ENCODE results near the gene PLEKHN1.

- TF ChIP-seq YY1 (IDR thresholded peaks at IDR 0.05; ENCODE audit: insufficient read depth, insufficient read length): no peak
- TF ChIP-seq SUZ12 (IDR thresholded peaks at IDR 0.05; ENCODE audit: extremely low read depth, insufficient read depth, insufficient read length): no peak
- TF ChIP-seq ZNF274 (IDR thresholded peaks at IDR 0.05; ENCODE audit: low read depth, low read length): no peak
These were observed 34.1 kb upstream of the PLEKHN1 start for GRCh38 chr1:932173-932510.

Measured in NT2/D1 (cell line).